Measurements from ENCODE around the gene NMNAT2. TPM values are rescaled to one million over a fixed set of nuclear protein-coding genes. Genes with fewer than 3 reads are reported as not detected.

NMNAT2 gene
- total RNA-seq, 1 experiment from 2014 or later: not detected

GRCh38 chr1:183315991-183316758, 102.0 kb downstream of the NMNAT2 start:
- intact Hi-C loops (cut with micrococcal nuclease): no loop called here
- no peak overlapping the region for H3K27ac ChIP-seq (ENCODE audit: low read depth, low read length)
- H3K4me1 ChIP-seq (ENCODE audit: control insufficient read depth in 1 of 2, insufficient read depth in 2 of 2, low read length in 2 of 2): no peaks in the 10 kb centered on the region
- no TSS peak for BruUV-seq (replicated peaks)
- no peak overlapping the region for H3K9ac ChIP-seq (ENCODE audit: low read length)
- no peak overlapping the region for H3K4me3 ChIP-seq (replicated peaks in 1 of 2; ENCODE audit: low read depth in 1 of 2, low read length in 2 of 2)
- no peak overlapping the region for H3K4me2 ChIP-seq (ENCODE audit: low read length)
- no peak overlapping the region for H2AFZ ChIP-seq (ENCODE audit: low read depth, low read length, poor library complexity, severe bottlenecking)
- H4K20me1 ChIP-seq (ENCODE audit: insufficient read depth): no peaks in the 10 kb centered on the region
- no peaks in the 10 kb centered on the region for H3K27me3 ChIP-seq (ENCODE audit: insufficient read depth, low read length)
- no peaks in the 10 kb centered on the region for H3K36me3 ChIP-seq (ENCODE audit: control insufficient read depth in 1 of 2, insufficient read depth in 2 of 2, low read length in 2 of 2)
- RAD21 ChIA-PET (ENCODE audit: low non-redundant PET in 1 of 2, low total read pairs in 2 of 2, uncharacterized antibody in 2 of 2, unreplicated experiment in 2 of 2): no interaction called here
- no peak for DNase-seq (ENCODE audit: low read depth, low spot score)
- no peak for TF ChIP-seq RAD21 (IDR thresholded peaks at IDR 0.05; ENCODE audit: low read depth)
- no peak for TF ChIP-seq POLR2AphosphoS5 (IDR thresholded peaks at IDR 0.05; ENCODE audit: low read depth, low read length)
- TF ChIP-seq ELF1 (IDR thresholded peaks at IDR 0.05; ENCODE audit: borderline replicate concordance, low read depth): no peak
- no peak for TF ChIP-seq SP1 (IDR thresholded peaks at IDR 0.05; ENCODE audit: low read depth)
- TF ChIP-seq SIN3A (IDR thresholded peaks at IDR 0.05; ENCODE audit: low read depth): no peak
- no peak for TF ChIP-seq TCF7L2 (IDR thresholded peaks at IDR 0.05; ENCODE audit: borderline replicate concordance, extremely low read depth, insufficient read depth, insufficient read length)
- no peak for TF ChIP-seq REST (IDR thresholded peaks at IDR 0.05; ENCODE audit: low read depth)
- TF ChIP-seq FOSL1 (IDR thresholded peaks at IDR 0.05; ENCODE audit: low read depth): no peak
- TF ChIP-seq CEBPB (IDR thresholded peaks at IDR 0.05; ENCODE audit: low read depth): no peak
- TF ChIP-seq SRF (IDR thresholded peaks at IDR 0.05; ENCODE audit: low read depth): no peak
- no peak for TF ChIP-seq JUND (IDR thresholded peaks at IDR 0.05)
- no peak for TF ChIP-seq MAX (IDR thresholded peaks at IDR 0.05)
- no peak for TF ChIP-seq ATF3 (IDR thresholded peaks at IDR 0.05)
- no peak for TF ChIP-seq EGR1 (IDR thresholded peaks at IDR 0.05; ENCODE audit: low read depth)
- TF ChIP-seq EZH2 (IDR thresholded peaks at IDR 0.05): no peak
- no peak for TF ChIP-seq CBX3 (IDR thresholded peaks at IDR 0.05; ENCODE audit: low read depth)
- no peaks in the 10 kb centered on the region for H3K79me2 ChIP-seq (ENCODE audit: insufficient read depth, low read length)
- POLR2A ChIA-PET: no interaction called here
- CTCF ChIA-PET: no interaction called here
- ATAC-seq: no peak
- no peaks in the 10 kb centered on the region for H3K9me3 ChIP-seq (ENCODE audit: control insufficient read depth in 1 of 2, insufficient read depth in 1 of 2, low read depth in 1 of 2, low read length in 2 of 2)
- H3K9me2 ChIP-seq (ENCODE audit: insufficient read depth): no peaks in the 10 kb centered on the region

Data from HCT116 (cell line).